Suprapubic skin (tissue), 4 donors: Measurements from ENCODE around the gene STXBP1. TPM values are rescaled to one million over a fixed set of nuclear protein-coding genes. Genes with fewer than 3 reads are reported as not detected.
A peak's percentile ranks its signal among the peaks of the same experiment; 100 is the strongest.

ENCODE experiments used
- DNase-seq, 2 donors: peaks; one replicate each; pipeline ENCODE4 v3.0.0-alpha.2; 2019; ENCODE audit warnings: low spot score in 2 of 2
- H3K27ac ChIP-seq: fragments of 200-600 bp; sonication (generic); one replicate; pipeline ENCODE4 v1.5.1; 2019
- H3K27me3 ChIP-seq: fragments of 200-600 bp; sonication (generic); one replicate; pipeline ENCODE4 v1.5.1; 2019
- H3K36me3 ChIP-seq: fragments of 200-600 bp; sonication (generic); one replicate; pipeline ENCODE4 v1.5.1; 2019
- H3K4me1 ChIP-seq: fragments of 200-600 bp; sonication (generic); one replicate; pipeline ENCODE4 v1.5.1; 2019
- H3K4me3 ChIP-seq: fragments of 200-600 bp; sonication (generic); one replicate; pipeline ENCODE4 v1.5.1; 2019; ENCODE audit warnings: mild to moderate bottlenecking
- H3K9me3 ChIP-seq: fragments of 200-600 bp; sonication (generic); one replicate; pipeline ENCODE4 v1.5.1; 2019
- CTCF ChIP-seq, 2 donors: fragments of 200-600 bp in 1 of 2; fragments of 450-650 bp in 1 of 2; sonication (generic) in 1 of 2; IDR thresholded peaks; one replicate each; pipeline ENCODE4 v1.5.1; 2016 to 2019; ENCODE audit warnings: antibody characterized with exemption in 2 of 2, mild to moderate bottlenecking in 1 of 2, moderate library complexity in 1 of 2
- EP300 ChIP-seq: sonication (generic); formaldehyde crosslinking; IDR thresholded peaks from one replicate; pipeline ENCODE4 v1.6.1; 2017; ENCODE audit warnings: antibody characterized with exemption
- POLR2A ChIP-seq, 2 donors: fragments of 450-650 bp; IDR thresholded peaks; one replicate each; pipeline ENCODE4 v1.6.1; 2017; ENCODE audit warnings: antibody characterized with exemption in 2 of 2, mild to moderate bottlenecking in 2 of 2, moderate library complexity in 2 of 2
- POLR2AphosphoS5 ChIP-seq, 3 donors: sonication (generic); formaldehyde crosslinking; IDR thresholded peaks; one replicate each; pipeline ENCODE4 v1.6.1; 2017; ENCODE audit warnings: antibody characterized with exemption in 3 of 3
- WGBS: methylation state at CpG from one replicate; pipeline ENCODE4 v1.1.5; 2018; 5-methylcytosine and 5-hydroxymethylcytosine counted together
- total RNA-seq, 4 donors: library from RNA; depleted of rRNA; stranded (reverse); fragments of >200 nt; gene quantifications; one replicate each; pipeline ENCODE4 v1.1.0, GENCODE V29; 2016

STXBP1 gene
- 10 to 100 TPM; 18.4 to 28.2 (median 24.5) TPM for total RNA-seq

GRCh38 chr9:127611899-127612790 is at the start of gene STXBP1:
Gene STXBP1 (plus strand): TSS chr9:127612277. CDS start chr9:127612404, 127 bp downstream.
- Histone ChIP-seq H3K9me3 (no peaks in the 10 kb centered on the region), H3K27me3 (no peaks in the 10 kb centered on the region), H3K4me1 (peaks cover 30% of the 10 kb centered on the region), H3K36me3 (no peaks in the 10 kb centered on the region), H3K4me3 (peak within 1 kb of the TSS; percentile 94), H3K27ac (peak within 1 kb of the TSS; percentile 86)
- peak; percentile 88 to 89 for DNase-seq
- TF ChIP-seq POLR2A (IDR thresholded peaks at IDR 0.05) = peak in 1 of 2 donors; percentile 65
- TF ChIP-seq CTCF (IDR thresholded peaks at IDR 0.05) = no peak
- peak in 1 of 3 donors; percentile 20 for TF ChIP-seq POLR2AphosphoS5 (IDR thresholded peaks at IDR 0.05)
- WGBS = under 1% methylated on average over 25 of the region's 102 CpGs

- Histone ChIP-seq H3K36me3 (peaks cover 7% of the 10 kb centered on the region), H3K27me3 (no peaks in the 10 kb centered on the region), H3K4me3 (no peak overlapping the region), H3K4me1 (peaks cover 93% of the 10 kb centered on the region), H3K27ac (peak overlapping the region; percentile 82), H3K9me3 (no peaks in the 10 kb centered on the region)
- DNase-seq = peak in 1 of 2 donors; percentile 74
- 52% methylated on average over 12 of the region's 12 CpGs for WGBS
- no peak for TF ChIP-seq POLR2AphosphoS5 (IDR thresholded peaks at IDR 0.05)
- no peak for TF ChIP-seq EP300
- no peak for TF ChIP-seq CTCF (IDR thresholded peaks at IDR 0.05)
- no peak for TF ChIP-seq POLR2A (IDR thresholded peaks at IDR 0.05)
Measured at GRCh38 chr9:127562279-127562796, 49.7 kb upstream of the STXBP1 start.

- Histone ChIP-seq H3K27me3 (no peaks in the 10 kb centered on the region), H3K36me3 (peaks cover 7% of the 10 kb centered on the region), H3K4me3 (no peak overlapping the region), H3K9me3 (no peaks in the 10 kb centered on the region), H3K4me1 (peaks cover 93% of the 10 kb centered on the region), H3K27ac (peak overlapping the region; percentile 82)
- WGBS = 52% methylated on average over 14 of the region's 16 CpGs
- DNase-seq = peak in 1 of 2 donors; percentile 76
- TF ChIP-seq EP300 (no peak), CTCF (IDR thresholded peaks at IDR 0.05) (no peak), POLR2AphosphoS5 (IDR thresholded peaks at IDR 0.05) (no peak), POLR2A (IDR thresholded peaks at IDR 0.05) (no peak)
Measured at GRCh38 chr9:127562841-127563401, 49.2 kb upstream of the STXBP1 start.

GRCh38 chr9:127563579-127563978 is 48.5 kb upstream of the STXBP1 start:
- Histone ChIP-seq H3K36me3 (peaks cover 7% of the 10 kb centered on the region), H3K9me3 (no peaks in the 10 kb centered on the region), H3K27ac (peak overlapping the region; percentile 82), H3K4me3 (no peak overlapping the region), H3K27me3 (no peaks in the 10 kb centered on the region), H3K4me1 (peaks cover 91% of the 10 kb centered on the region)
- 87% methylated on average over 13 of the region's 13 CpGs for WGBS
- TF ChIP-seq POLR2AphosphoS5 (IDR thresholded peaks at IDR 0.05) (no peak), CTCF (IDR thresholded peaks at IDR 0.05) (no peak), EP300 (no peak), POLR2A (IDR thresholded peaks at IDR 0.05) (no peak)
- DNase-seq = no peak

- WGBS = 62% methylated on average over 11 of the region's 11 CpGs
- H3K27ac ChIP-seq = no peak overlapping the region
- TF ChIP-seq CTCF (IDR thresholded peaks at IDR 0.05) (no peak), EP300 (no peak), POLR2AphosphoS5 (IDR thresholded peaks at IDR 0.05) (no peak)
Measured at GRCh38 chr9:127565231-127565630, 46.8 kb upstream of the STXBP1 start.

More at GRCh38 chr9:127565231-127565630, 46.8 kb upstream of the STXBP1 start:
- no peak for DNase-seq
- H3K27me3 ChIP-seq = no peaks in the 10 kb centered on the region
- no peaks in the 10 kb centered on the region for H3K9me3 ChIP-seq
- no peak overlapping the region for H3K4me3 ChIP-seq
- H3K36me3 ChIP-seq = peaks cover 2% of the 10 kb centered on the region
- H3K4me1 ChIP-seq = peaks cover 84% of the 10 kb centered on the region
